Stimulated activated CD4-positive, alpha-beta T cell treated with anti-CD3 and anti-CD28 coated beads, Interleukin-12 subunit alpha, Interleukin-12 subunit beta, amount 100 ng/mL, for 48 hours (primary cell): ENCODE data around the gene TAF6.

ENCODE experiments used
- DNase-seq, 3 donors: peaks; one replicate each; pipeline ENCODE4 v3.0.0-alpha.2; 2020; ENCODE audit warnings: low read depth in 2 of 3, low spot score in 1 of 3

TAF6 gene

GRCh38 chr7:100119072-100119969, at the start of gene TAF6, which contains the start of gene CNPY4:
TSS of gene TAF6 (minus strand) at chr7:100119358. CDS start at chr7:100114209, 5,149 bp downstream.
TSS of gene CNPY4 (plus strand) at chr7:100119634. CDS start at chr7:100119745, 111 bp downstream.
- DNase-seq = peak; percentile 89 to 94 (median 90)

DNA sequence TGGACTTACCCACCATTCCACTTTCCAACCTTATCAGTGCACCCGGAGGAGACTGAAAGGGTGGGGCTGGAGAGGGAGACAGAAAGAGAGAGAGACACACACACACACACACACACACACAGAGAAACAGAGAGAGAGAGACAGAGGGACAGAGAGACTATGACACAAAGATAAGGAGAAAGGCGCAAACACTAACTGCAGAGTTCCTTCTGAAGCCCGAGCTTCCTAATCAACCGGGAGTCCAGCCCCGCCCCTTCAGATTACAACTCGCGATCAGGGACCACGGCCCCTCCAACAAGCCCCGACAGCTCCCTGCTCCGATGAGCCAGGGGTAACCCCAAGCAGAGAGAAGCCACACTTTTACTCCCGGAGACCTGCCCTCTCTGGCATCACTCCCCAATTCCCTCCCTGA, 48.8 kb upstream of the TAF6 start:
- no peak for DNase-seq

DNA sequence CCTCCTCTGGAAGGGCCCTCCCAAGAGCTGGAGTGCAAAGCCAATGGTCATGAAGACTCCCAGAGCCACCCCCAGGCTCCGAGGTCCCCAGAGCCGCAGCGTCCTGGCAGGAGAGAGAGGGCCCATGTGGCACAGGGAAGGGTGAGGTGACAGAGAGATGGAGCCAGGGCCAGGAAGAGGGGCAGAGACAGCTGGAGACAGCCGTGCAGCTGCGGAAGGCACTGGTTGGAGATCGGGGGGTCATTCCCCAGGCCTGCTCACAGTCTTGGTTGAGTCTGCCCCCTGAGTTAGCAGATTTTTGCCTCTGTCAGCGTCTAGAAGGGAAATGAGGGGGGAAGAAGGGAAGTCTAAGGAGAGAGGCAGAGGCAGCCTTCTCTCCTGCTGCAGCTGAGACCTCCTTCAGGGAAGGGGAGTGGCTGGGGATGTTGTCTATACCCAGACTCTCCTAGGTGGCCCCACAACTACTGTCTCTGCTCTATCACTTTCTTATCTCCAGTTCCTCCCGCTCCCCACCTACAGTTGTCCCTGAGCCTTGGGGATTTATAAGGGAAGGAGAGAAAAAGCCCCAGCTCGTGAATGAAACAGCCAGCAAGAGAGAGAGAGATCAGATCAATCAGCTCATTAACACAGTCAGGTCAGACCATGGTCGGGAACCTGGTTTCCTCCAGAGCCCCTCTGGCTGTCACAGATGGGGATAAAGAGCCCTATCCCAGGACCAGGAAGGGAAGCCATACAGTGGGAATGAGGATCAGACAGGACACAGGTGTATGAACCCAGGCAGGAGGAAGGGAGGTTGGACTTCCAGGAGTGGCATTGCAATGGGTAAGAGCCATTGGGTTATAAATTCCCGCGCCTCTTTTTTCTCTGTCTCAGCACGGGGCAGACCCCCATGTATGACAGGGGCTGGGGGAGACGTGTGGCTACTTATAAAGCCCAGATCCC, 48.1 kb upstream of the TAF6 start:
- DNase-seq = no peak

DNA sequence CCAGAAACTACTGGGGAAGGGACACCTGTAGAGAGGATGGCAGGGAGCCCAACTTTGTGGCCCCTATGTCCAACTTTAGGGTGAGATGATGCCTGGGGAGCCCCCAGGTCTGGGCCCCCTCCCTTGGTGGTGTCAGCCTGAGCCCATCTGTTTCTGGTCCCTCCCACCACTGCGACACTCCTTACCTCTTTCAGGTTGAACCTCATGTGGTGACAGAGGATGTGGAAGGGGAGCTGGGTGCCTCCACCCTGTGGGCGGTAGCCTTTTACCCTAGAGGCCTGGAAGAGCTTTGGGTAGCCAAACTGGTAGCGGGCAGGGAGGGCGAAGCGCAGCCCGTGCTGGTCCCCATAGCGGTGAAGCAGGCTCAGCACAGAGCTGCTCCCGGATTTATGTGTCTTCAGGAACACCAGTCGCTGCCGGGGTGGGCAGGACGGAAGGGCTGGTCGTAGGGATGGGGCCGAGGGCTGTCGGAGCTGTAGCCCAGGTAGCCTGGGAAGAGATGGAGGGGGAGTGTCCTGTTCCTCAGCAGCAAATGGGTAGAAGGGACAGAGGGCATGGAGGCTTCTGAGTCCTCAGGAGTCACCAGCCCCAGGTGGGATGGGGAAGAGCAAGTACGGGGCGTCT, 47.3 kb upstream of the TAF6 start:
- DNase-seq = no peak

DNA sequence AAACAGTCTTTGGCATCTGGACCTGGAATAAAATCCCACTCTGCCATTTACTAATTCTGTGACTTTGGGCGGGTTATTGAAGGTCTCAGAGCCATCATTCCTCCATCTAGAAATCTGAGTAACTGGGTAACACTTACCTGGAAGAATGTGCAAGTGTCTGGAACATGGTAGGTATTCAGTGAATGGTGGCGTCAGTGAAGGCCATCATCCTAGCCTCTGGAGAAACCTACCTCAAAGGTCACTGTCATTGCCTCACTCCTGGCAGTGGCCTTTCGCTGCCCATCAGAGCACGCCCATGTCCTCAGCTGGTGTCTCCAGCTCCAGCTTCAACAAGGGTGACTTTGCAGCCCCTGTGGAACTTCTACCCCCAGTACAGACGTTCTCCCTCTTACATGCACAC, 44.7 kb upstream of the TAF6 start:
- no peak for DNase-seq

GRCh38 chr7:100163006-100163531, 43.9 kb upstream of the TAF6 start:
- no peak for DNase-seq

DNA sequence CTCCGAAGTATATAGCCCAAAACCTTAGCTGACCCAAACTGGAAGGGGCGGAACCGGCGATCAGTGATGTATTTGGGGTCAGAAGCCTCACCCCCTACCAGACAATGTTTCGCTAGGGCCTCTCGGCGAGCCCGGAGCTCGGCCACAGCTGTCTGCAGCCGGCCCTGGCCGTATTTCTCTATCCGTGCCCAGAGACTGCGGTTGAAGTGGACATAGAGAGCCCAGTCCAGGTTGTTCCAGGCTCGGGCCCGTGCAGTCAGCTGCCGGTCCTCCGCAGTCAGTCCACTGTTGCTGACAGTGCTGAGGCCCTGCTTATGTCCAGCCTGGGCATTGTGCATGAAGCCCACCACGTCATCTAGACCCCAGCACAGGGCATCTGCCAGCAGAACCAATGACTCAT, 40.9 kb upstream of the TAF6 start:
- no peak for DNase-seq

DNA sequence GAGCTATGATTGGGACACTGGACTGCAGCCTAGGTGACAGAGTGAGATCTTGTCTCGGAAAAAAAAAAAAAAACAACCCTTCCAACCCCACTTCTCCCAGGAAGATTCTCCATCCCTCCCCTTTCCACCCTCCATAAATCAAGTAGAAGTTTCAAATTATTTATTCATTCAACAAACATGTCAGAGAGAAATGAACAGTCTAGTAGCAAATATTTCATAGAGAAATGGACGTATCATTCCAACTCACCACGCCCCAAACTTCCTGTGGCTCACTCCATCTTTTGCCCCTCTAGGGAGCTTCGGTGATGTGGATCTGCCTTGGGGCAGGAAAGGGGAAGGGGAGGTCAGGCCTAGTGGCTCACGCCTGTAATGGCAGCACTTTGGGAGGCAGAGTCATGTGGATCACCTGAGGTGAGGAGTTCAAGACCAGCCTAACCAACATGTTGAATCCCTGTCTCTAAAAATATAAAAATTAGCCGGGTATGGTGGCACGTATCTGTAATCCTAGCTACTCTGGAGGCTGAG, 40.0 kb upstream of the TAF6 start:
- DNase-seq = no peak

GRCh38 chr7:100158229-100159098, 39.3 kb upstream of the TAF6 start, which contains the start of gene TRAPPC14:
TSS of gene TRAPPC14 (minus strand) at chr7:100158723. CDS start at chr7:100158499, 224 bp downstream.
- DNase-seq = peak; percentile 80 to 95 (median 89)

- no peak for DNase-seq
These were observed 38.4 kb upstream of the TAF6 start for GRCh38 chr7:100157334-100158228.

GRCh38 chr7:100157069-100157333, 37.8 kb upstream of the TAF6 start:
- DNase-seq = no peak

- no peak for DNase-seq
These were observed 37.3 kb upstream of the TAF6 start for GRCh38 chr7:100156331-100157068.

DNA sequence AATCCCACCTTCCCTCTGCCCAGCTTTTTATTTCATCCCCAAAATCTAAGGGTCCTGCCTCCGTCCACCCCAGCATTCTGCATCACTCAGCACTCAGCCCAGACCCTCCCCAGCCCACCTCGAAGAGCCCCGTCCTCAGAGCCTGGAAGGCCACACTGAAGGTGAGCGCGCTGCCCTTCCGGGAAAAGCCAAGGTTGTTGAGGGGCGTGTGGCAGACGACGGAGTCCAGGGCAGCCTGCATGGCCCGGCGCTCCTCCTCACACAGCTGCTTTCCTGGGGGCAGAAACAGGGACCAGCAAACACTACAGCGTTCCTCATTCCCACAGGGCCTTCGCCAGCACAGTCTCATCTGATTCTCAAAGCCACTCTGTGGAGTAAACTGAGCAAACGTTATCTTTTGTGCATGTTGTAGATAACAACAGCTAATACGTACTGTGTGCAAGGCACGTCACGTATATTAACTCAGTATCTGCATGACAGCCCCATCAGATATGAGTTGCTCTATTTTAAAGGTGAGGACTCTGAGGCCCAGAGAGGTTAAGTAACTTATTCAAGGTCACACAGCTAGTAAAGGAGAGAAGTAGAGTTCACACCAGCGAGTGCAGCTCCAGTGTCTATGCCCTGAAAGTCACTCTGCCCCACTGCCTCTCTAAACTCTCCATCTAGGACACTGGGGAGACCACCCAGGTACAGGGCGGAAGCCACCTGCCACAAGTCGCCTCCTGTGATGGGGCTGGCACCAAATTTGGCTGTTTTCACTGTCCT, 36.6 kb upstream of the TAF6 start:
- DNase-seq = no peak

DNA sequence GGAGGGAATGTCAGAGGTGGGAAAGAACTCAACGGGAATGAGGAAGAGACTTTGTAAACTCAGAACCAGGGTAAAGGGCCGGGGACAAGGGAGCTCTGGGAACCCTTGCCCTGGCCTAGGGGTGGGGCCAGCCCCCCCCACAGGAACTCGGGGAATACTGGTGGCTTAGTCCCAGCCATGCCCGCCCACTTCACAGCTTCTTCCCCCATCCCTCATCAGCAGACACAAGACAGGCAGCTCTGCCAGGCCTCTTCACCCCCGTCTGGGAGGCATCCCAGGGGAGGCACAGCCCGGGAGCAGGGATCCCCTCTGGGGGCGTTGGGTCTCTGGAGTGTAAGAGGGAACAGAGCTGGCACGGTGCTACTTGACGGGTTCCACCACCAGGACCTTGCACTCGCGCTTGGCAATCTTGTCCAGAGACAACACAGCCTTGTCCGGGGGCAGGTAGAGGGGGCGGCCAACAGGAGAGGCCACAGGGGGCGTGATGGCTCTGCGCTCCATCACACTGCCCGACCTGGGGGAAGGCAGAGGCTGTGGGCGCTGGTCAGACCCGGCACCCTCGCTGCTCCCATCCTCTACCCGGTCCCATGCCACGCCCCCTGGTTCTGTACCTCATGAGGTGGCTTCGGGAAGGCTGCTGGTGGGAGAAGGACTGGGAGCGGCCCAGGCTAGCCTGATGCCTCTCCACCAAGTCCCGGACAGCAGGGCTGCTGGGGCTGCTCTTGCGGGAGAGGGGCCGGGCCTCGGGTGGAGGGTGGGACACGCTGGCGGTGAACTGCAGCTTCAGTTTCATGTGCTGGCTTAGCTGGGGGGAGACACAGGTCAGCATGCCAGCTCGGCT, 35.7 kb upstream of the TAF6 start:
- no peak for DNase-seq

DNA sequence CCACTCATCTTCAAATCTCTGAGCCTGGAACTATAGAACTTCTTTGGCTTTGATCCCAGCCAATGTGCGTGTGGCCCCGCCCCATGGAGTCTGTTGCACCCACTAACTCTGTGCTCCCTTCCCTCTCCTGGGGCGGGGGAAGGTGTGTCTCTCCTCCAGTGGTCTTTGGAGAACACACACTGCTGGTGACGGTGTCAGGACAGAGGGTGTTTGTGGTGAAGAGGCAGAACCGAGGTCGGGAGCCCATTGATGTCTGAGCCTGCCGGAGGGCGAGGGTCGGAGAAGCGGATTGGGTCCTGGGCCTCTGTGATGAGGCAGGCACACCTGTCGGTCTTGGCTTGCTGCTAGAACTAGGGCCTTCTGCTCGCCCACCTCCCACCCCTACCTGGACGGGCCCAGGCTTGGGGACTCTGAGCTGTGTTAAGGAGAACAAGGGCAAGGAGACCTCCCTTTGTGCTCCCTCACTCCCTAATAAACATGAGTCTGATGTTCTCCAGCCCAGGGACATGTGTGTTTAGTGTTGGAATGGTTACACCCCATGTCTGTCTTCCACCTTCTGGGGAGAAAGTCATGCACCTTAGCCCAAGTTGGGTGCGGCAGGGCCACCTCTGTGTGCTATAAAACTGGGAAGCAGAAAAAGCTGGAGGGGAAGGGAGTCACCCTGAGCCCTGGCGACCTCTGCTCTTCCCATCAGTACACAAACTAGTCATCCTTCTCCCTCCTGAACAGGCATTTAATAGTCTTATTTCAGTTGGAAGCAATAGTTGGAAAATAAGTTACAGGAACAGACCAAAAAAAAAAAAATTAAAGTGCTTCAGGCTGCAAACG, 34.8 kb upstream of the TAF6 start:
- no peak for DNase-seq
